Nephron progenitor cell (in vitro differentiated cells): ENCODE data around the gene RPL21.
A peak's percentile ranks its signal among the peaks of the same experiment; 100 is the strongest.

Experiments
- DNase-seq: peaks from one replicate; pipeline ENCODE4 v3.0.0; 2021
- H3K27ac Mint-ChIP-seq: 2 replicates; pipeline ENCODE4 v1.8.0; 2021; ENCODE audit warnings: mild to moderate bottlenecking, moderate library complexity, mixed read lengths
- H3K27me3 Mint-ChIP-seq: 2 replicates; pipeline ENCODE4 v1.8.0; 2021; ENCODE audit warnings: mild to moderate bottlenecking, low read depth, mixed read lengths; ENCODE audit not compliant: poor library complexity
- H3K36me3 Mint-ChIP-seq: 2 replicates; pipeline ENCODE4 v1.8.0; 2021; ENCODE audit warnings: low read depth, mixed read lengths
- H3K4me1 Mint-ChIP-seq: 2 replicates; pipeline ENCODE4 v1.8.0; 2021; ENCODE audit warnings: mixed read lengths
- H3K4me3 Mint-ChIP-seq: 2 replicates; pipeline ENCODE4 v1.8.0; 2021; ENCODE audit warnings: mild to moderate bottlenecking, moderate library complexity, mixed read lengths
- H3K9me3 Mint-ChIP-seq: 2 replicates; pipeline ENCODE4 v1.8.0; 2021; ENCODE audit warnings: mild to moderate bottlenecking, moderate library complexity, mixed read lengths
- TF ChIP-seq, protein P1 (sequence below): fragments of 200-600 bp; sonication (generic); IDR thresholded peaks from 2 replicates; pipeline ENCODE4 v1.5.0; 2021; ENCODE audit warnings: antibody characterized with exemption

The RPL21 gene

DNA sequence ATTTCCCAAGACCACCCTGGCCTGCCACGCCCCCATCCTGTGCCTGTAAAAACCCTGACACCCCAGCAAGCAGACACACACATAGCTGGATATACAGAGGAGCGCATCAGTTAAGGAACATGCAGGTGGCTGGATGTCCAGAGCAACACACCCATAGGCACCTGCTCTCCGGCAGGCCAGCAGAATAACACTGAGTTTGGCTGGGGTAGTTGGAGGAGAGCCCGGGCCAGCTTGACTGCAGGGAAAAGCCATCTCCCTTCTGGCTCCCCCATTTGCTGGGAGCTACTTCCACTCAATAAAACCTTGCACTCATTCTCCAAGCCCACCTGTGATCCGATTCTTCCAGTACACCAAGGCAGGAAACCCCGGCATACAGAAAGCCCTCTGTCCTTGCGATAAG lies 28.1 kb downstream of the RPL21 start:
- TF ChIP-seq, protein P1, sequence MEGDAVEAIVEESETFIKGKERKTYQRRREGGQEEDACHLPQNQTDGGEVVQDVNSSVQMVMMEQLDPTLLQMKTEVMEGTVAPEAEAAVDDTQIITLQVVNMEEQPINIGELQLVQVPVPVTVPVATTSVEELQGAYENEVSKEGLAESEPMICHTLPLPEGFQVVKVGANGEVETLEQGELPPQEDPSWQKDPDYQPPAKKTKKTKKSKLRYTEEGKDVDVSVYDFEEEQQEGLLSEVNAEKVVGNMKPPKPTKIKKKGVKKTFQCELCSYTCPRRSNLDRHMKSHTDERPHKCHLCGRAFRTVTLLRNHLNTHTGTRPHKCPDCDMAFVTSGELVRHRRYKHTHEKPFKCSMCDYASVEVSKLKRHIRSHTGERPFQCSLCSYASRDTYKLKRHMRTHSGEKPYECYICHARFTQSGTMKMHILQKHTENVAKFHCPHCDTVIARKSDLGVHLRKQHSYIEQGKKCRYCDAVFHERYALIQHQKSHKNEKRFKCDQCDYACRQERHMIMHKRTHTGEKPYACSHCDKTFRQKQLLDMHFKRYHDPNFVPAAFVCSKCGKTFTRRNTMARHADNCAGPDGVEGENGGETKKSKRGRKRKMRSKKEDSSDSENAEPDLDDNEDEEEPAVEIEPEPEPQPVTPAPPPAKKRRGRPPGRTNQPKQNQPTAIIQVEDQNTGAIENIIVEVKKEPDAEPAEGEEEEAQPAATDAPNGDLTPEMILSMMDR = no peak
- Mint-ChIP-seq H3K27ac (no peak overlapping the region), H3K36me3 (no peaks in the 10 kb centered on the region), H3K9me3 (no peaks in the 10 kb centered on the region), H3K4me3 (no peak overlapping the region), H3K4me1 (peaks cover 12% of the 10 kb centered on the region), H3K27me3 (peaks cover 39% of the 10 kb centered on the region)
- no peak for DNase-seq

GRCh38 chr13:27280009-27280656 lies 28.8 kb downstream of the RPL21 start:
- Mint-ChIP-seq H3K27me3 (peaks cover 36% of the 10 kb centered on the region), H3K9me3 (no peaks in the 10 kb centered on the region), H3K4me3 (no peak overlapping the region), H3K36me3 (no peaks in the 10 kb centered on the region), H3K27ac (no peak overlapping the region), H3K4me1 (peaks cover 6% of the 10 kb centered on the region)
- no peak for DNase-seq
- TF ChIP-seq, protein P1 = no peak

DNA sequence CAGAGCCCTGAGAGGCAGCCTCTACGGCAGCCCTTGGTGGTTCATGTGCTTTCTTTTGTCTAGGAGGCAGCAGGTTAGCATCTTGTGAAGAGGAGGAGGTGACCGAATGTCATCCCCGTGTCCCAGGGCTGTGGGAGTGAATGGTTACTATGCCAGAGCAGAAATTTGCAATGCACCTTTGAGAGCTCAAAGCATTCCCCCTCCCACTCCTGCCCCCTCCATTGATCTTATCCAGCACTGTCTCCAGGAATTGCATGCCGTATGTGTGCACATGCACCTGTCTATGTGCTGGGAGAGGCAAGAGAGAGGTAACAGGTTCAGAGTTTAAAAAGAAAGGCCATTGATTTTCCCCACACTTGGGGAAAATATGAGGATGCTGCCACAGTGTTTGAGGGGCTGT lies 29.5 kb downstream of the RPL21 start:
- no peaks in the 10 kb centered on the region for H3K36me3 Mint-ChIP-seq
- H3K27ac Mint-ChIP-seq = peak overlapping the region; percentile 36
- no peak for DNase-seq
- H3K4me1 Mint-ChIP-seq = peaks cover 6% of the 10 kb centered on the region
- H3K9me3 Mint-ChIP-seq = no peaks in the 10 kb centered on the region
- TF ChIP-seq, protein P1 = no peak
- H3K27me3 Mint-ChIP-seq = peaks cover 28% of the 10 kb centered on the region
- H3K4me3 Mint-ChIP-seq = no peak overlapping the region

GRCh38 chr13:27281420-27281819 lies 30.1 kb downstream of the RPL21 start:
- Mint-ChIP-seq H3K27ac (no peak overlapping the region), H3K36me3 (no peaks in the 10 kb centered on the region), H3K4me3 (no peak overlapping the region), H3K27me3 (peaks cover 23% of the 10 kb centered on the region), H3K9me3 (no peaks in the 10 kb centered on the region), H3K4me1 (peaks cover 6% of the 10 kb centered on the region)
- TF ChIP-seq, protein P1 = no peak
- DNase-seq = no peak

- TF ChIP-seq, protein P1 = no peak
- DNase-seq = no peak
- no peaks in the 10 kb centered on the region for H3K9me3 Mint-ChIP-seq
- H3K36me3 Mint-ChIP-seq = no peaks in the 10 kb centered on the region
- H3K4me3 Mint-ChIP-seq = no peak overlapping the region
- peaks cover 13% of the 10 kb centered on the region for H3K4me1 Mint-ChIP-seq
- H3K27me3 Mint-ChIP-seq = peaks cover 13% of the 10 kb centered on the region
- H3K27ac Mint-ChIP-seq = no peak overlapping the region
Measured at GRCh38 chr13:27283906-27284493, 32.6 kb downstream of the RPL21 start.

GRCh38 chr13:27288392-27288791 lies 37.0 kb downstream of the RPL21 start:
- peaks cover 4% of the 10 kb centered on the region for H3K9me3 Mint-ChIP-seq
- H3K4me1 Mint-ChIP-seq = peaks cover 30% of the 10 kb centered on the region
- peaks cover 6% of the 10 kb centered on the region for H3K27me3 Mint-ChIP-seq
- DNase-seq = no peak
- no peak overlapping the region for H3K4me3 Mint-ChIP-seq
- TF ChIP-seq, protein P1 = no peak
- peak overlapping the region; percentile 8 for H3K27ac Mint-ChIP-seq
- H3K36me3 Mint-ChIP-seq = no peaks in the 10 kb centered on the region
